GM21528 (cell line): ENCODE data around the gene TRDN.

Experiments used
- ATAC-seq: cut with Tn5 transposase; IDR thresholded peaks from one replicate; pipeline ENCODE4 v1.9.1; 2021; ENCODE audit warnings: mild to moderate bottlenecking, moderate library complexity; ENCODE audit not compliant: unreplicated experiment, low FRiP score

The TRDN gene

GRCh38 chr6:123210645-123211044 is 426.1 kb downstream of the TRDN start:
- no peak for ATAC-seq

- ATAC-seq, result no peak
Measured at GRCh38 chr6:123207967-123208510, 428.7 kb downstream of the TRDN start.

- ATAC-seq, result no peak
Measured at GRCh38 chr6:123203928-123204327, 432.8 kb downstream of the TRDN start.

- no peak for ATAC-seq
Measured at GRCh38 chr6:123201869-123202372, 434.8 kb downstream of the TRDN start.

- ATAC-seq, result no peak
Measured at GRCh38 chr6:123193298-123193697, 443.5 kb downstream of the TRDN start.

GRCh38 chr6:123189816-123190215 is 446.9 kb downstream of the TRDN start:
- ATAC-seq, result no peak

GRCh38 chr6:123182998-123183397 is 453.8 kb downstream of the TRDN start:
- no peak for ATAC-seq

GRCh38 chr6:123176706-123177105 is 460.0 kb downstream of the TRDN start:
- no peak for ATAC-seq

GRCh38 chr6:123171341-123172115 is 465.2 kb downstream of the TRDN start:
- ATAC-seq, result no peak

- no peak for ATAC-seq
Measured at GRCh38 chr6:123169774-123170095, 467.0 kb downstream of the TRDN start.

- no peak for ATAC-seq
Measured at GRCh38 chr6:123168892-123169773, 467.6 kb downstream of the TRDN start.

- no peak for ATAC-seq
Measured at GRCh38 chr6:123168466-123168865, 468.3 kb downstream of the TRDN start.
